NB4 (cell line): ENCODE measurements around the gene NREP.

Source experiments
- DNase-seq: peaks from one replicate; pipeline ENCODE4 v3.0.0; 2010; ENCODE audit warnings: low read depth
- H3K4me3 ChIP-seq: one replicate; pipeline ENCODE4 v1.5.1; 2011; ENCODE audit warnings: mild to moderate bottlenecking, low read depth, low read length, moderate library complexity
- CTCF ChIP-seq: IDR thresholded peaks from one replicate; pipeline ENCODE4 v1.5.1; 2012; ENCODE audit warnings: low read depth, low read length
- MAX ChIP-seq: IDR thresholded peaks from 2 replicates; pipeline ENCODE4 v1.6.1; 2011; ENCODE audit warnings: low read depth, low read length
- MYC ChIP-seq: IDR thresholded peaks from 2 replicates; pipeline ENCODE4 v1.6.1; 2011; ENCODE audit warnings: low read depth, low read length
- POLR2A ChIP-seq: IDR thresholded peaks from 2 replicates; pipeline ENCODE4 v1.6.1; 2011; ENCODE audit warnings: mild to moderate bottlenecking; ENCODE audit not compliant: insufficient read length; ENCODE audit errors: extremely low read depth

Gene NREP

GRCh38 chr5:111735583-111736270 is 21.3 kb downstream of the NREP start:
- TF ChIP-seq POLR2A, result no peak
- no peak for TF ChIP-seq CTCF
- no peak for TF ChIP-seq MYC
- no peak for TF ChIP-seq MAX
- peak; percentile 28 for DNase-seq
- H3K4me3 ChIP-seq, result no peak overlapping the region

- no peak overlapping the region for H3K4me3 ChIP-seq
- DNase-seq, result no peak
- TF ChIP-seq CTCF (no peak), MAX (no peak), MYC (no peak), POLR2A (no peak)
Observed at GRCh38 chr5:111734597-111734996, 22.4 kb downstream of the NREP start.

GRCh38 chr5:111734013-111734412 is 23.0 kb downstream of the NREP start:
- DNase-seq, result no peak
- no peak overlapping the region for H3K4me3 ChIP-seq
- TF ChIP-seq MAX (no peak), POLR2A (no peak), MYC (no peak), CTCF (no peak)

- no peak for DNase-seq
- TF ChIP-seq POLR2A (no peak), MYC (no peak), MAX (no peak), CTCF (no peak)
- H3K4me3 ChIP-seq, result no peak overlapping the region
Observed at GRCh38 chr5:111733571-111733970, 23.4 kb downstream of the NREP start.

GRCh38 chr5:111731638-111732037 is 25.4 kb downstream of the NREP start:
- no peak overlapping the region for H3K4me3 ChIP-seq
- DNase-seq, result no peak
- TF ChIP-seq CTCF (no peak), MYC (no peak), POLR2A (no peak), MAX (no peak)
